Left hindlimb (tissue), 1 donor: ENCODE data around the gene ALK.
"Not testable (repeated sequence)": the region's sequence is repeated elsewhere in the genome, so short reads cannot be mapped to it uniquely, and the experiment has no call there.

Experiments
- DNase-seq: peaks from one replicate; pipeline ENCODE4 v3.0.0-alpha.2; 2018

Gene ALK

DNA sequence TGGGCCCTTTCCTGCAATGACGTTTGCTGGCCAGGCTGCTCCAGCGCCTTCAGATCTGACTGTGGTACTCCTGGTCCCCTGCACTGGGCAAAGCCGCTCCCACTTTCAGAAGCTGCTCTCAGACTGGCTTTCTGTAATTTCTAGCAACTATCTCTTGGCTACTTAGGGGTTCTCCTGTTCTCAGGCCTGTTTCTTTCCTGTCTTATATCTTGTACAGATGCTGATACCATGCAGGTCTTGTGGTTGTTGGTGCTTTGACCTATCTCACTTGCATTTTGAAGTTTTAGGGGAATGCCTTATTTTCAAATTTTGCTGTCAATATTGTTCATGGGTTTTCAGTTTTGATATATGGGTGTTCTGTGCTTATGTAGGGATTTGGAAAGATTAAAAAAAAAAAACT lies 660.4 kb downstream of the ALK start:
- DNase-seq: no peak

GRCh38 chr2:29260142-29260772 lies 661.1 kb downstream of the ALK start:
- no peak for DNase-seq

DNA sequence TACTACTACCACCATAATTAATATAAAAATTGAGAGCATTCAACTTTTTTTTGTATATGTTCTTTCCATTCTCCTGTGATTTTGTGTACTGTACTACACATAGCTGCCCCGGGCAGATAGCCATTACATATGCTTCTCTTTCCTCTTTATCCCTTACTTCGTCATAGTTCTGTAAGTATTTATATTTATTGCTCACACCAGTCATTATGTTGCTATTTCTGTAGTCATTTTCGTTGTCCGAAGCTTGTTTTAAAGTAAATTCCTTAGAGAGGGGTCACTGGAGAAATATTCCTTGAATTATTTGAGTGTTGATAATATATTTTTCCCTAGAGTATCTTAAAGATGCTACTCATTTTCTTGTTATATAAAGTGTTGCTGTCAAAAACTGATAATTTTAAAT lies 662.2 kb downstream of the ALK start:
- DNase-seq: no peak

DNA sequence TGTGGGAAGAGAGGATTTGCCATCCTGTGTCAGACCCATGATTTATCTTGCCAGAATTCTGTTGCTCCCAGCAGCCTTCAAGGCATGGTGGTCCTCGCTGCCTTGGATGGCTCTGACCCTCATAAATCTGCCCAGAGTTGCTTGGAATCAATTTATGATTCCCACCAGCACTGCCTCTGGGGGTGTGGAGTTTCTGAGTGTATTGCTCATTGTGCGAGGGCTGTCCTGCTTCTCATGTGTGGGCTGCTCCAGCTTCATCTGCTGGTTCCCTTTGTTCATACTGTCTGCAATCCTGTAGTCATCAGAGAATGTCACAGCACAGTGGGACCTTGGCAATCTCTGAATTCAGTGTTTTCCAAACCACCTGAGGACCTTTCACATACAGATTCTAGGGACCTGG lies 666.4 kb downstream of the ALK start:
- DNase-seq: no peak

DNA sequence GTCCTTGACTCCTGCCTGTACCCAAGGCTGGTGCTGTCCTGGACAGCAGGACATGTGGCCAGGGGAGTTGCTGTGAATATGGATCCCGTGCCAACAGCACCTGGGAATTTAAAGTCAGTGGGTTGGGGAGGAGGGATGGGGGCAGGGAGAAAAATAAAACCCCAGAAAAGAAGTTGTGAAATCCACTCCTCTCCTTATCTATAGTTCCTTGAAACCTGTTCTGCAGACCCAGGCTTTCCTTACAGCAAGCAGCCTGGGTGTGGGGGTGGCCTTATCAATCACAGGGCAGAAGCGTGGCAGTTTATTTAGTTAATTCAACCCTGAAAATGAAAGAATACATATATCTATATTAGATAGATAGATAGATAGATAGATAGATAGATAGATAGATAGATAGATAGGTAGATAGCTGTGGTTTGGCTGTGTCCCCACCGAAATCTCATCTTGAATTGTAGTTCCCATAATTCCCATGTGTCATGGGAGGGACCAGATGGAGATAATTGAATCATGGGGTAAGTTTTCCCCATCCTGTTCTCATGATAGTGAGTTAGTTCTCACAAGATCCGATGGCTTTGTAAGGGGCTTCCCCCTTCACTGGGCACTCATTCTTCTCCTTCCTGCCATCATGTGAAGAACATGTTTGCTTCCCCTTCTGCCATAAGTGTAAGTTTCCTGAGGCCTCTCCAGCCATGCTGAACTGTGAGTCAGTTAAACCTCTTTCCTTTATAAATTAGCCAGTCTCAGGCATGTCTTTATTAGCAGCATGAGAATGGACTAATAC lies 667.7 kb downstream of the ALK start:
- DNase-seq: not testable (repeated sequence)

DNA sequence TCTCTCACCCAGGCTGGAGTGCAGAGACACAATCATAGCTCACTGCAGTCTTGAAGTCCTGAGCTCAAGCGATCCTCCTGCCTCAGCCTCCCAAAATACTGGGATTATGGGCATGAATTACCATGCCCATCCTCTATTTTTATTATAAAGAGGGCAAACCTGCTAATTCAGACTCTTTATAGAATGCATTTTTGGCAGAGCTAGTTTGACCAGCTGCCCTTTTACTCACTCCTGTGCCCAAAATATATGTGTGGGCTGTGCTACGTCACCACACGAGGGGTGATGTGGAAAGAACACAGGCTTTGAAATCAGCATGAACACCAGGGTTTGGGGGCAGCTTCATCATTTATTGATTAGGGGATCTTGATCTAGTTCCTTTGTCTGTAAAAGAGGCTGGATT lies 668.4 kb downstream of the ALK start:
- DNase-seq: no peak

DNA sequence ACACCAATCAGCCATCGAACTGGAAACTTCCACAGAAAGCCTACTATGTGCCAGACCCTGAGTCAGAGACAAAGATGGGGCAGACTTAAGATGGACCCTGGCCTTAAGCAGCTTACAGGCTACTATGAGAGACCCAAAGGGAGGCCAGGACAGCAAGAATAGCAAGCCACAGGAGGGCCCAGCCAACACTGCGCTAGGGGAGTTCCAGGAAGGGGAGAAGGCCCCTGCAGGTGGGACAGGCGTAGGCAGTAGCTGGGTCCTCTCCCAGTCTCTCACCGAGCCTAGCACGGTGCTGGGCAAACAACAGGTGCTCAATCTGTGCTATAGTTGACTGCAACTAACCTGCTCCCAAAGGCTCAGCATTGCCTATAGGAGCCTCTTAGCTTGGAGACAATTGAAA lies 670.0 kb downstream of the ALK start:
- DNase-seq: no peak

DNA sequence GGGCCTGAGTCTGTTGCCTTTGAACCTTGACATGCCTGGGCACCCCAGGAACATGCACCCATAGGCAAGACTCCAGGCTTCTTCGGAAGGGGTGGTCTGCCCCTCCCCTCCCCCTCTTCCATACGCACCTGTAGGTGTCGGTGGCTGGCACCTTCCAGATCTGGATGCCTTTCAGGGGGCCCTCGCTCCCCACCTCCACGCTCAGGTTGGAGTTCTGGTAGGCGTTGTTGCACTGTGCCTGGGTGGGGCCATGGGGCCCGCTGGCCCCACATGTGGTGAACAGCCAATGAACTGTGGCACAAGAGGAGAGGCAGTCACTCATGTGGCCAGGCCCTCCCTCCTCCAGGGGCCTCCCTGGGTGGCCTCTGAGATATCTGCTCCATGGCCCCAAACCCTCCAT lies 670.4 kb downstream of the ALK start:
- no peak for DNase-seq

DNA sequence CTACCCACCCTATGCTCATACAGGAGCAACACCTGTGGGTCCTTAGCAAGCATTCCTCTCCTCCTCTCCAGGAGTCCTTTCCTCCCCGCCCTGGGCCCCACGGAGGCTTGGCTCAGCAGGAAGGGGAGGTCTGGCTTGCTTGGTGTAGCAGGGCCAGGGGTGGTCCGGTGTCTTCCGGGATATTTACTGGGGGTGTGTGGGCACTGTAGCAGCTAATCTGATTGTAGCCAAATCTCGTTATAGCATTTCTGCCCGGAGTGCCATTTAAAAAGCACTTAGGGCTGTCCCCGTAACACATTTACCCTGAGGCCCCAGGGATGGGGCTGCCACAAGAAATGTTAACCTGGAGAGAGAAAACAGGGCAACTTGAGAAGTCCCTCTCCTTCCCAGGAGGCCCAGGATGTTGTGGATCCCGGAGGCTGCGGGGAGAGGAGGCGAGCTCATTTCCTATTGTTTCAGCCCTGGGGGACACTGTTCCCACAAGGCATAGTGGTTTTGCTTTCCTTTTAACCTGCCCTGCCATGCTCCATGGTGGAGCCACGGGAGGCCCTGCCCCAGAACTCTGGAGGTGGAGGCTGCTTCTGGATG lies 671.6 kb downstream of the ALK start:
- DNase-seq: no peak

- DNase-seq: no peak
Measured at GRCh38 chr2:29247336-29247914, 674.0 kb downstream of the ALK start.

- DNase-seq: no peak
Measured at GRCh38 chr2:29246383-29247300, 674.7 kb downstream of the ALK start.

DNA sequence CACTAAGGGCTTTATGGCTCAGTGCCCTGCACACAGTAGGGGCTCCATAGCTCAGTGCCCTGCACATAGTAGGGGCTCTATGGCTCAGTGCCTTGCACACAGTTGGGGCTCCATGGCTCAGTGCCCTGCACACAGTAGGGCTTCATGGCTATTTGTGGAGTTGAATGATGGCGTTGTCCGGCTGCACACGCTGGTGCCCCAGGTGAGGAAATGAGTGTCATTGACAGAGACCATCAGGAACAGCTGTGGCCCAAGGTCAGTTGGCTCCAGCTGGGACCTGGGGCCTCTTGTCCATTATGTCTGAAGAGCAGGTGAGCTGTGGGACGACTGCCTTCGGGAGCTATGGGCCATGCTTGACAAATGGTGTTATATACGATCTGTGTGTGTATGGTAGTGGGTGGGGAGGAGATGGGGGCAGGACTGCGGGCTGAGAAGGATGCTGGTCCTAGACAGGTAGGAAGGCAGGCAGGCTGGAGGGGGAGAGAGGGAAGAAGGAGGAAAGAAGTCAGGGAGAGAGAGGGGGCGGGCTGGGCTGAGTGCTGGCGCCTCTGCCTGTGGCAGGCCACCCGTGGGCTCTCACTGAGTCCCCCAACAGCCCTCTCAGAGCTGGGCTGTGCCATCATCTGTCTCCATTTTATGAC lies 675.5 kb downstream of the ALK start:
- DNase-seq: no peak

DNA sequence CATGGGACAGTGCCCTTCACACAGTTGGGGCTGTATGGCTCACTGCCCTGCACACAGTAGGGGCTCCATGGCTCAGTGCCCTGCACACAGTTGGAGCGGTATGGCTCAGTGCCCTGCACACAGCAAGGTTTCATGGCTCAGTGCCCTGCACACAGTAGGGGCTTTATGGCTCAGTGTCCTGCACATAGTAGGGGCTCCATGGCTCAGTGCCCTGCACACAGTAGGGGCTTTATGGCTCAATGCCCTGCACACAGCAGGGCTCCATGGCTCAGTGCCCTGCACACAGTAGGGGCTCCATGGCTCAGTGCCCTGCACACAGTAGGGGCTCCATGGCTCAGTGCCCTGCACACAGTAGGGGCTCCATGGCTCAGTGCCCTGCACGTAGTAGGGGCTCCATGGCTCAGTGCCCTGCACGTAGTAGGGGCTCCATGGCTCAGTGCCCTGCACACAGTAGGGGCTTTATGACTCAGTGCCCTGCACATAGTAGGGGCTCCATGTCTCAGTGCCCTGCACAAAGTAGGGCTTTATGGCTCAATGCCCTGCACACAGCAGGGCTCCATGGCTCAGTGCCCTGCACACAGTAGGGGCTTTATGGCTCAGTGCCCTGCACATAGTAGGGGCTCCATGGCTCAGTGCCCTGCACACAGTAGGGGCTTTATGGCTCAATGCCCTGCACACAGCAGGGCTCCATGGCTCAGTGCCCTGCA lies 676.2 kb downstream of the ALK start:
- DNase-seq: not testable (repeated sequence)

DNA sequence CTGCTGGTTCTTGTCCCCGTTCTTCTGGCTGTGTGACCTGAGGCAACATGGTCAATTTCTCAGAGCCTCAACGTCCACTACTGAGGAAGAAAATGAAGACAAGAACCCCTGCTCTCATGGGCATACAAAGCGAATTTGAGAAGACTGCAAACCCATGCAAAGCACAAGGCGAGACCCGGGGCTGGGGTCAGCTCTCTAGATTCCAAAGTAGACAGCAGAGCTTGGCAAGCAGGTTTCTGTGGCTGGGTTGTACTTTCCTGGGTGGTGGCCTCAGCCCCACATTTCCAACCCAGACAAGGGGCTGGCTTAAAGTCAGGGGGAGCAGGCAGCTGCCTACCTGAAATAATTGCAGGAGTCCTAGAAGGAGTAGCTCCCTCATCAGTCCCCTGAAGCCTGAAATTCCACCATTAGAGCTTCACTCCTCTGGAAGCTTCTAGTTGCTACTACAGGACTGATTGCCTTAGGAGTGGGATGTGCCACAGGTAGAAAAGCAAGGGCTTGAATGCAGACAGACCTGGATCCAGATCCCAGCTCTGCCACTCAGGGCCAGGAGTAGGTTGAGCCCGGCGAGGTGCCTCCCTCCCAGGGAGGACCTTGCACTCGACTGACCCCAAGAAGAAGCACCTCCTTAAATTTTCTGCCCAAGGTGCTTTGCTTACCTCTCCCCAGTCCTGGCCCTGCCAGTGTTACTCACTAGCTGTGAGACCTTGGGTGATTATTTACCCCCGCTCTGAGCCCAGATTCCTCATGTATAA lies 678.6 kb downstream of the ALK start:
- no peak for DNase-seq

DNA sequence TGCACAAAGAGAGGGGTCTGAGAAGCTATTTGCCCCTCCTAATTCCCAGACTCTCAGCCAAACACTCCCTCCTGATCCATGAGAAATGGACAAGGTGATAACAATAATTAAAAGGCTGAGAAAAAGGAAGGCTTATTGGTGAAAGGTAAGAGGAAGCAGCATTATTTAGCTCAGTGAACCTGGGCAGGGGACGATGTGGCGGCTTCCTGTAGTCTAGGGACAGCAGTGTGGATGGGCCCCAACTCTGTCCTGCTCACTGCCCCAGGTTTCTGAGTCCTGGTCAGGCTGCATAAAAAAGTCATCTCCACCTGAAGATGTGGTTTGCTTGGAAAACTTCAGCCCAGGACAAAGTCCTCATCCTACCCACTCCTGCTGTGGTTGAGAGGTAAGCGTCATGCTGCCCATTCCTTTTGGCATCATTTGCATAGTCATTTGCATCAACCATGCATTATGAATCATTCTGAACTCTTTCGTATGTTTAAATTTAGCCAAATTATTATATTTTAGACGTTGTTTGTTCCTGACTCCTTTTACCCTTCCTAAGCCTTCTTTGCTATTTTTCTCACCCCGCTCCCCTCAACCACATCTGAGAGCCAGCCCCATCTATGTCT lies 679.3 kb downstream of the ALK start:
- no peak for DNase-seq

DNA sequence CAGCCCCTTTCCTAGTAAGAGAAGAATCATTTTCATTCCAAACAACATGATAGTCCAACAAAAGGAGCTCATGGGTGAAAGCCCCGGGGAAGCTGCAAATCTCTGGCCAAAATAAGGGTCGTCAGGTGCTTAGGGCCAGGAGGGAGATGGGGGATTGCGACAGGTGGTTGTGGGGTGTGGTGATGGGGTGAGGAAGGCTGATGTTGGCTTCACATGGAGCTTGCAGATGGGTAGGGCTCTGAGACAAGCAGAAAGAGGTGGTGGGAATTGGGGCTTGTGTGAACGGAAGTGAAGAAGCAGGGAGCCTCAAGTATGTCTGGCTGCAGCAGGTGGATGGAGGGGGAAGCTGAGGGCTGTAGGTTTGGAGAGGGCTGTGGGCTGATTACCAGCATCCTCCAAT lies 680.0 kb downstream of the ALK start:
- no peak for DNase-seq

DNA sequence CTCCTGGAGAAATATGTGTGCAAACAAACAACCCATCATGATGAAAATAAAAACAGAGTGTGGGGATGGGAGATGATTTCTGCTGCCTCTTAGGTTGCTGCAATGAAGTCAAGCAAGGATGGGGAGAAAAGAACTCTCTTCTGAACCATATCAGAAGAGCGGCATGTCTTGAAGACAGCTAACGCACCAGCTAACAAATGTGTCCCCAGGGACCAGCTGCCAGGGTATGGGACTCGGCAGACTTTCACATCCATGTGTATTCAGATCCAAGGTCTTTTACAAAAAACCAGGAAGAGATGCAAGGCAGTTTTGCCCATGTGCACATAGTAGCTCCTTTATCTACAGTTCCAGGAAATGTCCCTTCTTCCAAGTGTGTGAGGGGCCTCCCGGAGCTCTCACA lies 680.8 kb downstream of the ALK start:
- no peak for DNase-seq

DNA sequence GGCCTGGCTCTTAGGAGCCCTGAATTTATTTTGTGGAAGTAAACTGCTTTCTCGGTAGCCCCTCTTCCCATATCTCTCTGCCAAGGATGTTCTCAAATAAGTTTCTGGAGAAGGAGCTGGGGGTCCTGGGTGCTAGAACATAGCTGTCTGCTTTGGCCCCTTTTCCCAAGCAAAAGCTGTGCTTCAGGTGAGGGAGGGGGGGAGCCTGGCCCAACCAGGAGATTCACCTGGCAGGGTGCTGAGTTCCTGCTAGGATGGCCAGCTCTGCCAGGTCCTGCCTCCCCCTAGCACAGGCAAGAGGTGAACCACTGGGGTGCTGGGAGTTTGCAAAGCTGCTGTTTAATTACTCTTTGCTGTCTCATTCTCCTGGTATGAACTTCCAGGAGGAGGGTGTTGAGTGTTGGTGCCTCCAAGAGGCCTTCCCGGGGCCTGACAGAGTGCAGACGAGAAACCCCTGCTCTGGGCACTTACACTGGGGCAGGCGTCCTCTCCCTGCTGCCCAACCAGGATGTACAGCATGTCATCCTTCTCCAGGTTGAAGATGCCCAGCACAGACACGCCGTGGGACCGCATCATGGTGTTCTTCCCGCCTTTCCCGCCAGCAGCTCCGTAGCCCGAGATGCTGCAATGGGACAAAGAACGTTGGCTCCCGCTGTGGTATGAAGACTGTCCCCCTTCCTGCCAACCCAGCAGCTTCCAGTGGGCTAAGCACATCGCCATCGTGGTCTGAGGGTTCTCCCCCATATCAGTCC lies 682.0 kb downstream of the ALK start:
- no peak for DNase-seq

DNA sequence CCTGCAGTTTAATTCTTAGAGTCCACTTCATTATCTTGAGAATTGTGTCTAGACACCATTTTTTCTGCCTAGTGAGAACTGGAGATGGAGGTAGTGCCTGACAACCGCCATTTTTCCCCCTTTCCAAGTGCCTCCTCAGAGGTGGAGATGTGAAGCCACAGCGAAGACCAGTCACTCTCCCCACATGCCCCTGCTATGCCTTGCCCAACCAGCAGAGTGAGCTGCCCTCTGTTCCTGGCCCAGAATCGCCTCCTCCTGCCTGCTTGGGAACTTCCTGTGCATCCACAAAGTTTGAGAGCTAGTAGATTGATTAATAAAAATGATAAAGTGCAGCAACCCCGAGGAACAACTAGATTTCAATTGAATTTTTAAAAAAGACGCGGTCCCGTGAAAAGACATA lies 682.9 kb downstream of the ALK start:
- no peak for DNase-seq

DNA sequence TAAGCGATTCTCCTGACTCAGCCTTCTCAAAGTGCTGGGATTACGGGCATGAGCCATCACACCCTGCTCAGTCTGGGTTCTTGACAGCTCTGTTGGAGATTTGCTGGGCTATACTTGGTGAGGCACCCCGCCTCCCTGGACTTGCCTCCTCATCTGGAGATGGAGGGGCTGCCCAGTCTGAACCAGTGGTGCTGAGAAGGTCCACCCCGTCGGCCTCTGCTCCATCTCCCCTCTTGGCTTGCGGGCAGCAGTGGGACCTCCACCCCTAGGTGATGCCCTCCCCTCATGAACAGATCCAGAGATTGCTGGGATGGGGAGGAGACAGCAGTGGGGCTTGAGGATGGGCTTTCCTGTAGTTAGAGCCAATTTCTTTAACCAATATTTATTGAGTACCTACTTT lies 685.3 kb downstream of the ALK start:
- DNase-seq: no peak
